NB4 (cell line): ENCODE measurements around the gene DNAAF5.

Source experiments
- CTCF ChIP-seq: IDR thresholded peaks from one replicate; pipeline ENCODE4 v1.5.1; 2012; ENCODE audit warnings: low read depth, low read length
- MAX ChIP-seq: IDR thresholded peaks from 2 replicates; pipeline ENCODE4 v1.6.1; 2011; ENCODE audit warnings: low read depth, low read length
- MYC ChIP-seq: IDR thresholded peaks from 2 replicates; pipeline ENCODE4 v1.6.1; 2011; ENCODE audit warnings: low read depth, low read length
- POLR2A ChIP-seq: IDR thresholded peaks from 2 replicates; pipeline ENCODE4 v1.6.1; 2011; ENCODE audit warnings: mild to moderate bottlenecking; ENCODE audit not compliant: insufficient read length; ENCODE audit errors: extremely low read depth

GRCh38 chr7:776992-777727 lies 50.7 kb downstream of the DNAAF5 start:
- TF ChIP-seq MAX (no peak), POLR2A (no peak), CTCF (no peak), MYC (no peak)
